ENCODE results near the gene ZBTB20.

DNA sequence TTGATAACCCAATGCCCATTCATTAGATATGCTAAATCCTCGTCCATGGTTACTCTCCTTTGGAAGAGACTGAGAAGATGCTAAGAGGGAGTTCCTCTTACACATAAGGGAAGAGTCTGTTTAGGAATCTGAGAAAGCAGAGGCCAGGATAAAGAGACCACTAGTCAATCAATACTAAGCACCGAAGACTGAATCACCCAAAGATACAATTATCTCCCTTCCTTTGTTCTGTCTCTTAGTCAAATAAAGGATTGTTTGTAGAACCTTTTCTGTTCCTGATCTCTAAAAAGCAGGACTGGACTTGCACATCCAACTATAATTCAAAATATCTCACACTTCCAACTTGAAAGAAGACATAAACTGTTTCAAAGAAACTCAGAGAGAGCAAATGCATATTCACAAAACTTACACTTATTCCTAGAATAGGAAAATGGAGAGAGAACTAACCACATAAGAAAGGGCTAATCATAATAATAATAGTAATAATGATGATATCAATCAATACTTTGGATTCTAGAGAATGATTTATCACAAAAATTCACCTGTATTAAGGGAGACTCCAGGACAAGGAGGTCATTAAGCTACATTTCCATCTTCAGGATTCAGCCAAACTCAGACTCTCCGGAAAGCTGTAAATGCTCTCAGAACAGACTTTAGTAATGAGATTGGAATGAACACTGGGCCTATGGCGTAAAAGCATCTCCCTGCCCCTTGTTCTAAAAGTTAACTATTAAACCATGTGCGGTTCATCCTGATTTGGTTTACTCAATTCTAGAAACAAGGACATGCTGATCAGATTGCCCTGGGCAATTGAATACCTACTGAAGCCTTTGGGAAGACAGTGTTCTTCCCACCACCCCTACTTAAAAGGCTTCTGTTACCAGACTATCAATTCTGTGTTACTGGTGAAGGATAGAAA is 401.5 kb downstream of the ZBTB20 start:
- TF ChIP-seq, protein P1, sequence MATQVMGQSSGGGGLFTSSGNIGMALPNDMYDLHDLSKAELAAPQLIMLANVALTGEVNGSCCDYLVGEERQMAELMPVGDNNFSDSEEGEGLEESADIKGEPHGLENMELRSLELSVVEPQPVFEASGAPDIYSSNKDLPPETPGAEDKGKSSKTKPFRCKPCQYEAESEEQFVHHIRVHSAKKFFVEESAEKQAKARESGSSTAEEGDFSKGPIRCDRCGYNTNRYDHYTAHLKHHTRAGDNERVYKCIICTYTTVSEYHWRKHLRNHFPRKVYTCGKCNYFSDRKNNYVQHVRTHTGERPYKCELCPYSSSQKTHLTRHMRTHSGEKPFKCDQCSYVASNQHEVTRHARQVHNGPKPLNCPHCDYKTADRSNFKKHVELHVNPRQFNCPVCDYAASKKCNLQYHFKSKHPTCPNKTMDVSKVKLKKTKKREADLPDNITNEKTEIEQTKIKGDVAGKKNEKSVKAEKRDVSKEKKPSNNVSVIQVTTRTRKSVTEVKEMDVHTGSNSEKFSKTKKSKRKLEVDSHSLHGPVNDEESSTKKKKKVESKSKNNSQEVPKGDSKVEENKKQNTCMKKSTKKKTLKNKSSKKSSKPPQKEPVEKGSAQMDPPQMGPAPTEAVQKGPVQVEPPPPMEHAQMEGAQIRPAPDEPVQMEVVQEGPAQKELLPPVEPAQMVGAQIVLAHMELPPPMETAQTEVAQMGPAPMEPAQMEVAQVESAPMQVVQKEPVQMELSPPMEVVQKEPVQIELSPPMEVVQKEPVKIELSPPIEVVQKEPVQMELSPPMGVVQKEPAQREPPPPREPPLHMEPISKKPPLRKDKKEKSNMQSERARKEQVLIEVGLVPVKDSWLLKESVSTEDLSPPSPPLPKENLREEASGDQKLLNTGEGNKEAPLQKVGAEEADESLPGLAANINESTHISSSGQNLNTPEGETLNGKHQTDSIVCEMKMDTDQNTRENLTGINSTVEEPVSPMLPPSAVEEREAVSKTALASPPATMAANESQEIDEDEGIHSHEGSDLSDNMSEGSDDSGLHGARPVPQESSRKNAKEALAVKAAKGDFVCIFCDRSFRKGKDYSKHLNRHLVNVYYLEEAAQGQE (IDR thresholded peaks at IDR 0.05): peak; percentile 90
- TF ChIP-seq, protein P2, sequence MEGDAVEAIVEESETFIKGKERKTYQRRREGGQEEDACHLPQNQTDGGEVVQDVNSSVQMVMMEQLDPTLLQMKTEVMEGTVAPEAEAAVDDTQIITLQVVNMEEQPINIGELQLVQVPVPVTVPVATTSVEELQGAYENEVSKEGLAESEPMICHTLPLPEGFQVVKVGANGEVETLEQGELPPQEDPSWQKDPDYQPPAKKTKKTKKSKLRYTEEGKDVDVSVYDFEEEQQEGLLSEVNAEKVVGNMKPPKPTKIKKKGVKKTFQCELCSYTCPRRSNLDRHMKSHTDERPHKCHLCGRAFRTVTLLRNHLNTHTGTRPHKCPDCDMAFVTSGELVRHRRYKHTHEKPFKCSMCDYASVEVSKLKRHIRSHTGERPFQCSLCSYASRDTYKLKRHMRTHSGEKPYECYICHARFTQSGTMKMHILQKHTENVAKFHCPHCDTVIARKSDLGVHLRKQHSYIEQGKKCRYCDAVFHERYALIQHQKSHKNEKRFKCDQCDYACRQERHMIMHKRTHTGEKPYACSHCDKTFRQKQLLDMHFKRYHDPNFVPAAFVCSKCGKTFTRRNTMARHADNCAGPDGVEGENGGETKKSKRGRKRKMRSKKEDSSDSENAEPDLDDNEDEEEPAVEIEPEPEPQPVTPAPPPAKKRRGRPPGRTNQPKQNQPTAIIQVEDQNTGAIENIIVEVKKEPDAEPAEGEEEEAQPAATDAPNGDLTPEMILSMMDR (IDR thresholded peaks at IDR 0.05; ENCODE audit: low read depth, low read length, missing input control): no peak
- no peak for TF ChIP-seq FOXA1 (IDR thresholded peaks at IDR 0.05)
- no peak for TF ChIP-seq NR2F2 (IDR thresholded peaks at IDR 0.05)
- TF ChIP-seq RXRA (IDR thresholded peaks at IDR 0.05): peak; percentile 63 to 68
- TF ChIP-seq, protein P3, sequence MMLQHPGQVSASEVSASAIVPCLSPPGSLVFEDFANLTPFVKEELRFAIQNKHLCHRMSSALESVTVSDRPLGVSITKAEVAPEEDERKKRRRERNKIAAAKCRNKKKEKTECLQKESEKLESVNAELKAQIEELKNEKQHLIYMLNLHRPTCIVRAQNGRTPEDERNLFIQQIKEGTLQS (IDR thresholded peaks at IDR 0.05): peak; percentile 20
- TF ChIP-seq SP1 (IDR thresholded peaks at IDR 0.05): peak; percentile 61
- no peak for TF ChIP-seq GABPA (IDR thresholded peaks at IDR 0.05 in 1 of 2, conservative IDR thresholded peaks at IDR 0.05 in 1 of 2)
- TF ChIP-seq EGR1 (IDR thresholded peaks at IDR 0.05; ENCODE audit: low read depth in 2 of 2): no peak
- peak; percentile 85 for TF ChIP-seq TAF1 (conservative IDR thresholded peaks at IDR 0.05)
- TF ChIP-seq, protein P4, sequence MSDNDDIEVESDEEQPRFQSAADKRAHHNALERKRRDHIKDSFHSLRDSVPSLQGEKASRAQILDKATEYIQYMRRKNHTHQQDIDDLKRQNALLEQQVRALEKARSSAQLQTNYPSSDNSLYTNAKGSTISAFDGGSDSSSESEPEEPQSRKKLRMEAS (IDR thresholded peaks at IDR 0.05): peak; percentile 79
- TF ChIP-seq RAD21 (IDR thresholded peaks at IDR 0.05): peak; percentile 50 to 54
- TF ChIP-seq YY1 (IDR thresholded peaks at IDR 0.05): peak; percentile 63
- TF ChIP-seq HNF4A (conservative IDR thresholded peaks at IDR 0.05): peak; percentile 60 to 72

Data from liver (tissue), 3 donors.